OCI-LY3 (cell line): ENCODE measurements around the gene SMAGP.

Experiments used
- CTCF ChIP-seq: fragments of 200-600, 300-600 bp; sonication (generic); IDR thresholded peaks from 2 replicates; pipeline ENCODE4 v1.5.1; 2014; ENCODE audit warnings: antibody characterized with exemption, low read length, low read depth
- EZH2phosphoT487 ChIP-seq: fragments of 200-600 bp; shearing (Covaris generic); IDR thresholded peaks from 2 replicates; pipeline ENCODE4 v1.6.1; 2018; ENCODE audit warnings: antibody characterized with exemption, mixed run types, low read depth

- TF ChIP-seq EZH2phosphoT487: no peak
- no peak for TF ChIP-seq CTCF
Measured at GRCh38 chr12:51202718-51203117, 67.5 kb downstream of the SMAGP start.
